A549 (cell line): Measurements from ENCODE around the gene NR1H2. TPM values are rescaled to one million over a fixed set of nuclear protein-coding genes. Genes with fewer than 3 reads are reported as not detected.

Experiments
- ATAC-seq, 2 experiments: fragments of 200-7000 bp in 1 of 2; fragments of >200 bp in 1 of 2; cut with Nextera tagmentation in 1 of 2; cut with Tn5 transposase in 1 of 2; 3 replicates each; pipeline versions ENCODE4 v1.8.0 to v1.9.1; 2018 to 2020; ENCODE audit warnings: mild to moderate bottlenecking in 1 of 2, moderate library complexity in 1 of 2
- CTCF ChIA-PET: fragments of 300-600 bp; sonication (Branson Sonifier 250); formaldehyde crosslinking; extraction: SDS; loops from one replicate; lab custom pipeline; 2021; ENCODE audit warnings: antibody characterized with exemption, inconsistent platforms; lab: Yijun Ruan, JAX
- POLR2A ChIA-PET: fragments of 350-600 bp; formaldehyde crosslinking; extraction: SDS; loops from one replicate; lab custom pipeline; 2021; ENCODE audit warnings: antibody characterized with exemption, inconsistent platforms; lab: Yijun Ruan, JAX
- DNase-seq, 2 experiments: peaks; one replicate each; pipeline versions ENCODE4 v3.0.0 to v3.0.0-alpha.2; 2011 to 2016; ENCODE audit warnings: low read depth in 1 of 2, low spot score in 1 of 2
- FAIRE-seq: peaks from 2 replicates; lab custom pipeline; 2011; peaks lifted over from hg19 to GRCh38; lab: Jason Lieb, UNC
- H3K27ac ChIP-seq, 2 experiments: fragments of >200 bp; sonication (Bioruptor Twin); formaldehyde crosslinking; 3 replicates each; pipeline ENCODE4 v1.5.1; 2016 to 2017
- H3K4me1 ChIP-seq: fragments of >200 bp; sonication (Bioruptor Twin); formaldehyde crosslinking; 3 replicates; pipeline ENCODE4 v1.6.1; 2016
- H3K4me2 ChIP-seq: fragments of >200 bp; sonication (Bioruptor Twin); formaldehyde crosslinking; 3 replicates; pipeline ENCODE4 v1.6.1; 2016
- H3K4me3 ChIP-seq: fragments of >200 bp; sonication (Bioruptor Twin); formaldehyde crosslinking; 3 replicates; pipeline ENCODE4 v1.5.1; 2016
- H3K9me3 ChIP-seq: fragments of >200 bp; sonication (Bioruptor Twin); formaldehyde crosslinking; 3 replicates; pipeline ENCODE4 v1.6.1; 2016
- BHLHE40 ChIP-seq: IDR thresholded peaks from 2 replicates; pipeline ENCODE4 v1.6.1; 2012; ENCODE audit warnings: low read depth, low read length, inconsistent platforms
- CEBPB ChIP-seq, 2 experiments: fragments of >200 bp in 1 of 2; sonication (Bioruptor Twin) in 1 of 2; formaldehyde crosslinking in 1 of 2; IDR thresholded peaks; 2 replicates each; pipeline ENCODE4 v1.6.1; 2012 to 2016
- CHD4 ChIP-seq: fragments of 200-600 bp; sonication (generic); IDR thresholded peaks from 2 replicates; pipeline ENCODE4 v1.6.1; 2016; ENCODE audit warnings: antibody characterized with exemption, mild to moderate bottlenecking, borderline replicate concordance
- EHMT2 ChIP-seq: fragments of 200-600 bp; sonication (generic); IDR thresholded peaks from 2 replicates; pipeline ENCODE4 v1.6.1; 2016; ENCODE audit warnings: antibody characterized with exemption, low read depth, mild to moderate bottlenecking, moderate library complexity
- EP300 ChIP-seq, 2 experiments: fragments of >200 bp; sonication (Bioruptor Twin); formaldehyde crosslinking; IDR thresholded peaks; 2 replicates in 1 of 2; 3 replicates in 1 of 2; pipeline ENCODE4 v1.6.1; 2016 to 2017
- FOSB ChIP-seq: fragments of 250-450 bp; sonication (Bioruptor Pico); IDR thresholded peaks from 2 replicates; pipeline ENCODE4 v1.5.0; 2020; ENCODE audit warnings: mild to moderate bottlenecking, moderate library complexity
- FOSL2 ChIP-seq, 2 experiments: fragments of 450-650 bp in 1 of 2; fragments of >200 bp in 1 of 2; sonication (Bioruptor Twin) in 1 of 2; formaldehyde crosslinking; IDR thresholded peaks; 2 replicates each; pipeline versions ENCODE4 v1.5.0 to v1.6.1; 2016 to 2020; ENCODE audit warnings: mild to moderate bottlenecking in 1 of 2, moderate library complexity in 1 of 2
- FOXS1 ChIP-seq: fragments of 250-450 bp; sonication (Bioruptor Pico); IDR thresholded peaks from 2 replicates; pipeline ENCODE4 v1.5.0; 2020; ENCODE audit warnings: mild to moderate bottlenecking, moderate library complexity
- GATA3 ChIP-seq: IDR thresholded peaks from 2 replicates; pipeline ENCODE4 v1.6.1; 2012; ENCODE audit warnings: borderline replicate concordance
- HDAC2 ChIP-seq: fragments of 200-600 bp; sonication (generic); IDR thresholded peaks from 2 replicates; pipeline ENCODE4 v1.6.1; 2016
- HOXB13 ChIP-seq: fragments of 250-450 bp; sonication (Bioruptor Pico); IDR thresholded peaks from 2 replicates; pipeline ENCODE4 v1.5.0; 2020; ENCODE audit warnings: low read depth, mild to moderate bottlenecking, moderate library complexity
- HOXB5 ChIP-seq: fragments of 250-450 bp; sonication (Bioruptor Pico); IDR thresholded peaks from 2 replicates; pipeline ENCODE4 v1.5.0; 2020; ENCODE audit warnings: mild to moderate bottlenecking, moderate library complexity
- JUN ChIP-seq, 2 experiments: fragments of >200 bp; sonication (Bioruptor Twin); formaldehyde crosslinking; IDR thresholded peaks; 2 replicates in 1 of 2; 3 replicates in 1 of 2; pipeline ENCODE4 v1.6.1; 2016 to 2017
- KDM5A ChIP-seq: fragments of 200-600 bp; sonication (generic); IDR thresholded peaks from 2 replicates; pipeline ENCODE4 v1.6.1; 2016; ENCODE audit warnings: antibody characterized with exemption, mild to moderate bottlenecking
- MAFK ChIP-seq: fragments of 450-650 bp; IDR thresholded peaks from 2 replicates; pipeline ENCODE4 v1.6.1; 2014; ENCODE audit not compliant: partially characterized antibody
- NFE2L2 ChIP-seq: fragments of 150-350 bp; conservative IDR thresholded peaks from 2 replicates; pipeline ENCODE4 v1.6.1; 2014; ENCODE audit warnings: low read length
- PHF8 ChIP-seq: fragments of 200-600 bp; sonication (generic); IDR thresholded peaks from 2 replicates; pipeline ENCODE4 v1.6.1; 2016; ENCODE audit warnings: low read depth, mild to moderate bottlenecking, antibody characterized with exemption, moderate library complexity, borderline replicate concordance
- RAD21 ChIP-seq, 2 experiments: fragments of >200 bp in 1 of 2; sonication (Bioruptor Twin) in 1 of 2; formaldehyde crosslinking in 1 of 2; IDR thresholded peaks in 1 of 2; conservative IDR thresholded peaks in 1 of 2; 2 replicates in 1 of 2; 3 replicates in 1 of 2; pipeline ENCODE4 v1.6.1; 2012 to 2018; ENCODE audit warnings: inconsistent platforms in 1 of 2
- RARB ChIP-seq: fragments of 250-450 bp; sonication (Bioruptor Pico); IDR thresholded peaks from 2 replicates; pipeline ENCODE4 v1.8.0; 2021; ENCODE audit warnings: mild to moderate bottlenecking, moderate library complexity
- RFX5 ChIP-seq: fragments of 450-650 bp; IDR thresholded peaks from 2 replicates; pipeline ENCODE4 v1.7.1; 2014; ENCODE audit warnings: antibody characterized with exemption, mild to moderate bottlenecking, moderate library complexity
- RNF2 ChIP-seq: fragments of 200-600 bp; sonication (generic); IDR thresholded peaks from 2 replicates; pipeline ENCODE4 v1.6.1; 2016; ENCODE audit warnings: low read depth, mild to moderate bottlenecking, antibody characterized with exemption, moderate library complexity, borderline replicate concordance
- TFCP2L1 ChIP-seq: fragments of 250-450 bp; sonication (Bioruptor Pico); IDR thresholded peaks from 2 replicates; pipeline ENCODE4 v1.5.0; 2021; ENCODE audit warnings: mild to moderate bottlenecking
- TP53 ChIP-seq: fragments of 250-450 bp; sonication (Bioruptor Pico); IDR thresholded peaks from 2 replicates; pipeline ENCODE4 v1.5.0; 2021; ENCODE audit warnings: mild to moderate bottlenecking, moderate library complexity
- ZC3H11A ChIP-seq: fragments of 450-650 bp; IDR thresholded peaks from 2 replicates; pipeline ENCODE4 v1.6.1; 2014; ENCODE audit warnings: antibody characterized with exemption, mild to moderate bottlenecking
- ZFP36 ChIP-seq: fragments of 450-650 bp; IDR thresholded peaks from 2 replicates; pipeline ENCODE4 v1.6.1; 2014; ENCODE audit warnings: borderline replicate concordance; ENCODE audit not compliant: partially characterized antibody
- ZSCAN20 ChIP-seq: fragments of 250-450 bp; sonication (Bioruptor Pico); IDR thresholded peaks from 2 replicates; pipeline ENCODE4 v1.8.0; 2022; ENCODE audit warnings: mild to moderate bottlenecking, moderate library complexity
- WGBS: methylation state at CpG from one replicate; pipeline ENCODE4 v1.1.6; 2017; ENCODE audit errors: missing lambda C conversion rate; 5-methylcytosine and 5-hydroxymethylcytosine counted together
- polyA plus RNA-seq, 4 experiments: library from polyadenylated mRNA; depleted of rRNA in 3 of 4; stranded (reverse); fragments of >200 nt; fragmentation: RNase III in 1 of 4; extraction: RNeasy Plus Mini Kit Qiagen cat#74134 plus additional on column Dnase treatment in 1 of 4; gene quantifications; 2 replicates in 3 of 4; 3 replicates in 1 of 4; pipeline ENCODE4 v1.2.3, GENCODE V29; 2011 to 2017
- TF ChIP-seq, protein P1 (sequence below): fragments of 250-450 bp; sonication (Bioruptor Pico); IDR thresholded peaks from 2 replicates; pipeline ENCODE4 v1.5.0; 2020; ENCODE audit warnings: low read depth, mild to moderate bottlenecking, moderate library complexity
- TF ChIP-seq, protein P2 (sequence below): fragments of >200 bp; sonication (Bioruptor Twin); formaldehyde crosslinking; IDR thresholded peaks from 3 replicates; pipeline ENCODE4 v1.6.1; 2016
- TF ChIP-seq, protein P3 (sequence below): IDR thresholded peaks from 2 replicates; pipeline ENCODE4 v1.6.1; 2012
- TF ChIP-seq, protein P4 (sequence below): fragments of 450-650 bp; IDR thresholded peaks from 2 replicates; pipeline ENCODE4 v1.6.1; 2014; ENCODE audit warnings: antibody characterized with exemption
- TF ChIP-seq, protein P5 (sequence below): fragments of 150-350 bp; IDR thresholded peaks from 2 replicates; pipeline ENCODE4 v1.6.1; 2014; ENCODE audit warnings: low read depth, mild to moderate bottlenecking, low read length
- TF ChIP-seq, protein P6 (sequence below): fragments of >200 bp; sonication (Bioruptor Twin); formaldehyde crosslinking; IDR thresholded peaks from 2 replicates; pipeline ENCODE4 v1.6.1; 2016
- TF ChIP-seq, protein P7 (sequence below): IDR thresholded peaks from 2 replicates; pipeline ENCODE4 v1.6.1; 2012; ENCODE audit warnings: low read depth, borderline replicate concordance

NR1H2 gene
- polyA plus RNA-seq, 2 of the 4 experiments (the other 2 are of a cell fraction), result 39.3 to 67.0 TPM

DNA sequence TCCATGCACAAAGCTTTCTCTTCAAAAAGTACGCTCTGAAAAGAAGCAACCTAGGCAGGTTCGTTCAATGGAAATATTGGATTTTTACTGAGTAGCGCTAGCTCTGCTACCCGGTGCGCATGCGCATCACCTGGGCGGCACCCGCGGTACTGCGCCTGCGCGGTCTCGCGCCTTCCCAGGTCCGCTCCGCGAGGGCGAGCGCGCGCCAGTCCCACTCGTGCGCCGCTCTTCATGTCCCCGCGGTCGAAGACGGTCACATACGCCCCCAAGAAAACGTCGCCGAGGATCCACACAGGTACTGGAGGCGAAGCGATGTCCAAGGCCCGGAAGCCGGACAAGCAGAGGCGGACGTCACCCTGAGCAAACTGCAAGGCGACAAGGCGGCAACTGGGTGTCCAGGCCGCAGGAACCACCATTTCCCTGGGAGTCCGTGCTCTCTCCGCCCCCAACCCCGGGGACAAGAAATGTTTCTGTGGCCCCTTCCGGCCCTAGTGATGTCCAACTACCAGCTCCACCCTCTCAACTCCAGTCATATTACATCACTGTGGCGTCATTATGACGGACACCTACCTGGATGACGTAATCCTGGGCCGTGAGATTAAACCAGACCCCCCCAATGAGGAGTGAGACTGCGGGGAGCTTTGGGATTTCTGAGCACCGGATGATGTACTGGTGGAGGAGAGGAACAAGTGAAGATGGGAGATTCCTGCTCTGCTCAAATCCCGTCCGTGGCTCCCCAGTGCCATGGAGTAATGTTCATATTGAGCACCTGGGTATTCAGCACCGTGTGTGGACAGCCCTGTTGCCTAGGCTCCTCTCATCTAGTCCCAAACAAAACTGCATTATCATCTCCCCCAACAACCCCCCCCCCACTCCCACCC is 42.3 kb upstream of the NR1H2 start:
- ChIA-PET POLR2A (interaction anchor here (0.6 to 1.4 kb wide), 9 partner anchors 9 to 177 kb away, joined by 3 to 8 read pairs (median 3); partner anchors contain the start of genes JOSD2, MYH14 and POLD1), CTCF (interaction anchor here (0.9 to 2.6 kb wide), 8 partner anchors 10 to 223 kb away, joined by 3 to 12 read pairs (median 6); no protein-coding TSS in a partner anchor)
- Histone ChIP-seq H3K27ac (peak overlapping the region; percentile 75 to 88), H3K4me3 (peak overlapping the region; percentile 45), H3K9me3 (0 out of 3 replicates have a peak, but pooled peaks cover 3% of the 10 kb centered on the region), H3K4me1 (peaks cover 29% of the 10 kb centered on the region), H3K4me2 (peak overlapping the region; percentile 81)
- 15% methylated on average over 33 of the region's 54 CpGs for WGBS
- no peak for FAIRE-seq
- peak in 1 of 2 experiments; percentile 9; a peak in 3 of 6 replicates for ATAC-seq
- DNase-seq, result peak; percentile 90 to 99
- TF ChIP-seq FOXS1 (peak; percentile 70; the same call in 1 of the 2 replicates), RFX5 (0 out of 2 replicates have a peak, but pooled peaks have one; percentile 31), HOXB13 (CRISPR knock-in tag) (peak; percentile 97), GATA3 (peak; percentile 53; the same call in 1 of the 2 replicates), RAD21 (conservative IDR thresholded peaks at IDR 0.05 in 1 of 2, IDR thresholded peaks at IDR 0.05 in 1 of 2) (no peak), PHF8 (peak; percentile 81; the same call in 1 of the 2 replicates), KDM5A (no peak), TFCP2L1 (CRISPR knock-in tag) (peak; percentile 83; the same call in 1 of the 2 replicates), RARB (no peak), BHLHE40 (no peak), FOSB (no peak), NFE2L2 (no peak), EP300 (IDR thresholded peaks at IDR 0.05) (no peak), HOXB5 (CRISPR knock-in tag) (peak; percentile 95), JUN (IDR thresholded peaks at IDR 0.05) (peak; percentile 49 to 89; a peak in 2 of 5 replicates), RNF2 (peak; percentile 97; the same call in 1 of the 2 replicates), ZFP36 (peak; percentile 52), CHD4 (no peak), HDAC2 (no peak; the same call in 1 of the 2 replicates), TP53 (CRISPR knock-in tag) (peak; percentile 89; the same call in 1 of the 2 replicates), EHMT2 (no peak), CEBPB (IDR thresholded peaks at IDR 0.05) (peak in 1 of 2 experiments; percentile 69; a peak in 2 of 4 replicates), ZSCAN20 (CRISPR knock-in tag) (no peak), MAFK (no peak), ZC3H11A (no peak), FOSL2 (IDR thresholded peaks at IDR 0.05) (no peak), FOSL2 (CRISPR knock-in tag; IDR thresholded peaks at IDR 0.05) (peak; percentile 45; the same call in 1 of the 2 replicates)
- TF ChIP-seq, protein P1, sequence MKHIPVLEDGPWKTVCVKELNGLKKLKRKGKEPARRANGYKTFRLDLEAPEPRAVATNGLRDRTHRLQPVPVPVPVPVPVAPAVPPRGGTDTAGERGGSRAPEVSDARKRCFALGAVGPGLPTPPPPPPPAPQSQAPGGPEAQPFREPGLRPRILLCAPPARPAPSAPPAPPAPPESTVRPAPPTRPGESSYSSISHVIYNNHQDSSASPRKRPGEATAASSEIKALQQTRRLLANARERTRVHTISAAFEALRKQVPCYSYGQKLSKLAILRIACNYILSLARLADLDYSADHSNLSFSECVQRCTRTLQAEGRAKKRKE (CRISPR knock-in tag), result peak; percentile 94
- TF ChIP-seq, protein P2, sequence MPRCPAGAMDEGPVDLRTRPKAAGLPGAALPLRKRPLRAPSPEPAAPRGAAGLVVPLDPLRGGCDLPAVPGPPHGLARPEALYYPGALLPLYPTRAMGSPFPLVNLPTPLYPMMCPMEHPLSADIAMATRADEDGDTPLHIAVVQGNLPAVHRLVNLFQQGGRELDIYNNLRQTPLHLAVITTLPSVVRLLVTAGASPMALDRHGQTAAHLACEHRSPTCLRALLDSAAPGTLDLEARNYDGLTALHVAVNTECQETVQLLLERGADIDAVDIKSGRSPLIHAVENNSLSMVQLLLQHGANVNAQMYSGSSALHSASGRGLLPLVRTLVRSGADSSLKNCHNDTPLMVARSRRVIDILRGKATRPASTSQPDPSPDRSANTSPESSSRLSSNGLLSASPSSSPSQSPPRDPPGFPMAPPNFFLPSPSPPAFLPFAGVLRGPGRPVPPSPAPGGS, result peak; percentile 62; the same call in 1 of the 3 replicates
- TF ChIP-seq, protein P3, sequence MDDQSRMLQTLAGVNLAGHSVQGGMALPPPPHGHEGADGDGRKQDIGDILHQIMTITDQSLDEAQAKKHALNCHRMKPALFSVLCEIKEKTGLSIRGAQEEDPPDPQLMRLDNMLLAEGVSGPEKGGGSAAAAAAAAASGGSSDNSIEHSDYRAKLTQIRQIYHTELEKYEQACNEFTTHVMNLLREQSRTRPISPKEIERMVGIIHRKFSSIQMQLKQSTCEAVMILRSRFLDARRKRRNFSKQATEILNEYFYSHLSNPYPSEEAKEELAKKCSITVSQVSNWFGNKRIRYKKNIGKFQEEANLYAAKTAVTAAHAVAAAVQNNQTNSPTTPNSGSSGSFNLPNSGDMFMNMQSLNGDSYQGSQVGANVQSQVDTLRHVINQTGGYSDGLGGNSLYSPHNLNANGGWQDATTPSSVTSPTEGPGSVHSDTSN, result no peak
- TF ChIP-seq, protein P4, sequence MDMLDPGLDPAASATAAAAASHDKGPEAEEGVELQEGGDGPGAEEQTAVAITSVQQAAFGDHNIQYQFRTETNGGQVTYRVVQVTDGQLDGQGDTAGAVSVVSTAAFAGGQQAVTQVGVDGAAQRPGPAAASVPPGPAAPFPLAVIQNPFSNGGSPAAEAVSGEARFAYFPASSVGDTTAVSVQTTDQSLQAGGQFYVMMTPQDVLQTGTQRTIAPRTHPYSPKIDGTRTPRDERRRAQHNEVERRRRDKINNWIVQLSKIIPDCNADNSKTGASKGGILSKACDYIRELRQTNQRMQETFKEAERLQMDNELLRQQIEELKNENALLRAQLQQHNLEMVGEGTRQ, result peak; percentile 42; the same call in 1 of the 2 replicates
- TF ChIP-seq, protein P5, sequence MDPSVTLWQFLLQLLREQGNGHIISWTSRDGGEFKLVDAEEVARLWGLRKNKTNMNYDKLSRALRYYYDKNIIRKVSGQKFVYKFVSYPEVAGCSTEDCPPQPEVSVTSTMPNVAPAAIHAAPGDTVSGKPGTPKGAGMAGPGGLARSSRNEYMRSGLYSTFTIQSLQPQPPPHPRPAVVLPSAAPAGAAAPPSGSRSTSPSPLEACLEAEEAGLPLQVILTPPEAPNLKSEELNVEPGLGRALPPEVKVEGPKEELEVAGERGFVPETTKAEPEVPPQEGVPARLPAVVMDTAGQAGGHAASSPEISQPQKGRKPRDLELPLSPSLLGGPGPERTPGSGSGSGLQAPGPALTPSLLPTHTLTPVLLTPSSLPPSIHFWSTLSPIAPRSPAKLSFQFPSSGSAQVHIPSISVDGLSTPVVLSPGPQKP, result no peak
- TF ChIP-seq, protein P6, sequence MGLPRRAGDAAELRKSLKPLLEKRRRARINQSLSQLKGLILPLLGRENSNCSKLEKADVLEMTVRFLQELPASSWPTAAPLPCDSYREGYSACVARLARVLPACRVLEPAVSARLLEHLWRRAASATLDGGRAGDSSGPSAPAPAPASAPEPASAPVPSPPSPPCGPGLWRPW, result no peak
- TF ChIP-seq, protein P7, sequence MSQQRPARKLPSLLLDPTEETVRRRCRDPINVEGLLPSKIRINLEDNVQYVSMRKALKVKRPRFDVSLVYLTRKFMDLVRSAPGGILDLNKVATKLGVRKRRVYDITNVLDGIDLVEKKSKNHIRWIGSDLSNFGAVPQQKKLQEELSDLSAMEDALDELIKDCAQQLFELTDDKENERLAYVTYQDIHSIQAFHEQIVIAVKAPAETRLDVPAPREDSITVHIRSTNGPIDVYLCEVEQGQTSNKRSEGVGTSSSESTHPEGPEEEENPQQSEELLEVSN, result peak; percentile 100
